MG63 (cell line): ENCODE results near the gene C4orf54. TPM values are rescaled to one million over a fixed set of nuclear protein-coding genes. Genes with fewer than 3 reads are reported as not detected.

Source experiments
- DNase-seq: peaks from one replicate; pipeline ENCODE4 v3.0.0-alpha.2; 2020
- H3K27me3 ChIP-seq: fragments of 250-450 bp; sonication (Bioruptor Pico); 2 replicates; pipeline ENCODE4 v1.5.1; 2020; ENCODE audit warnings: mild to moderate bottlenecking, moderate library complexity
- H3K36me3 ChIP-seq: fragments of 250-450 bp; sonication (Bioruptor Pico); 2 replicates; pipeline ENCODE4 v1.5.1; 2020; ENCODE audit warnings: mild to moderate bottlenecking, moderate library complexity
- H3K4me3 ChIP-seq: fragments of 250-450 bp; sonication (Bioruptor Pico); 2 replicates; pipeline ENCODE4 v1.5.1; 2020; ENCODE audit warnings: mild to moderate bottlenecking, moderate library complexity
- H3K9me3 ChIP-seq: fragments of 250-450 bp; sonication (Bioruptor Pico); 2 replicates; pipeline ENCODE4 v1.5.1; 2020; ENCODE audit warnings: mild to moderate bottlenecking, moderate library complexity
- total RNA-seq: library from RNA; depleted of rRNA; stranded (reverse); fragments of >200 nt; shearing (Covaris generic); gene quantifications from 2 replicates; pipeline ENCODE4 v1.2.3, GENCODE V29; 2014; ENCODE audit warnings: low replicate concordance; rRNA removed

The C4orf54 gene
- total RNA-seq, 1 experiment from 2014 or later: not detected

GRCh38 chr4:99608417-99608816 lies 49.2 kb downstream of the C4orf54 start:
- no peaks in the 10 kb centered on the region for H3K27me3 ChIP-seq
- H3K4me3 ChIP-seq: no peak overlapping the region
- H3K36me3 ChIP-seq: no peaks in the 10 kb centered on the region
- H3K9me3 ChIP-seq: no peaks in the 10 kb centered on the region
- DNase-seq: no peak

Other genes starting within 250 kb of the C4orf54 start
- not detected in 2 replicates for gene ADH7, start 222.5 kb downstream of the C4orf54 start, total RNA-seq
- not detected in 2 replicates for gene C4orf17, start 146.8 kb downstream of the C4orf54 start, total RNA-seq
- gene TRMT10A, start 93.8 kb downstream of the C4orf54 start, total RNA-seq: 7.9 and 32.2 TPM in 2 replicates
- gene MTTP, start 83.0 kb downstream of the C4orf54 start, total RNA-seq: not detected in 2 replicates
- gene DAPP1, start 159.0 kb upstream of the C4orf54 start, total RNA-seq: not detected in 2 replicates
- 19.2 and 38.2 TPM in 2 replicates for gene LAMTOR3, start 236.6 kb upstream of the C4orf54 start, total RNA-seq